Smooth muscle cell (in vitro differentiated cells): ENCODE measurements around the gene KMT2D. TPM values are rescaled to one million over a fixed set of nuclear protein-coding genes. Genes with fewer than 3 reads are reported as not detected.

ENCODE experiments used
- DNase-seq: peaks from one replicate; lab custom pipeline; 2025; ENCODE audit not compliant: unreplicated experiment; lab: John Stamatoyannopoulos, UW
- H2AFZ ChIP-seq: fragments of 200-600 bp; sonication (generic); 2 replicates; pipeline ENCODE4 v1.6.0; 2016; ENCODE audit warnings: antibody characterized with exemption, low read depth, mild to moderate bottlenecking
- H3F3A ChIP-seq: fragments of 200-600 bp; sonication (generic); 2 replicates; pipeline ENCODE4 v1.6.0; 2017; ENCODE audit warnings: antibody characterized with exemption, low read depth
- H3K27ac ChIP-seq: fragments of 200-600 bp; sonication (generic); 2 replicates; pipeline ENCODE4 v1.5.1; 2016; ENCODE audit warnings: low read depth, mild to moderate bottlenecking
- H3K27me3 ChIP-seq: fragments of 200-600 bp; sonication (generic); 2 replicates; pipeline ENCODE4 v1.6.1; 2016; ENCODE audit warnings: low read depth, mild to moderate bottlenecking
- H3K36me3 ChIP-seq: fragments of 200-600 bp; sonication (generic); 2 replicates; pipeline ENCODE4 v1.5.1; 2016; ENCODE audit warnings: low read depth
- H3K4me1 ChIP-seq: fragments of 200-600 bp; sonication (generic); 2 replicates; pipeline ENCODE4 v1.5.1; 2016; ENCODE audit warnings: low read depth
- H3K4me2 ChIP-seq: fragments of 200-600 bp; sonication (generic); 2 replicates; pipeline ENCODE4 v1.6.0; 2016; ENCODE audit warnings: mild to moderate bottlenecking
- H3K4me3 ChIP-seq: fragments of 200-600 bp; sonication (generic); 2 replicates; pipeline ENCODE4 v1.5.1; 2016; ENCODE audit warnings: mild to moderate bottlenecking
- H3K79me2 ChIP-seq: fragments of 200-600 bp; sonication (generic); 2 replicates; pipeline ENCODE4 v1.6.0; 2016; ENCODE audit warnings: low read depth, mild to moderate bottlenecking
- H3K9ac ChIP-seq: fragments of 200-600 bp; sonication (generic); 2 replicates; pipeline ENCODE4 v1.6.0; 2016; ENCODE audit warnings: low read depth
- H3K9me3 ChIP-seq: fragments of 200-600 bp; sonication (generic); replicated peaks from 2 replicates; pipeline ENCODE4 v1.5.1; 2016; ENCODE audit warnings: low read depth
- H4K20me1 ChIP-seq: fragments of 200-600 bp; sonication (generic); 2 replicates; pipeline ENCODE4 v1.6.0; 2016; ENCODE audit warnings: low read depth
- WGBS: methylation state at CpG from one replicate; pipeline ENCODE4 v1.1.7; 2016; ENCODE audit warnings: low lambda C conversion rate; 5-methylcytosine and 5-hydroxymethylcytosine counted together
- polyA plus RNA-seq: library from polyadenylated mRNA; unstranded; fragments of >200 nt; fragmentation: Nextera tagmentation; extraction: Ambion mirVana; gene quantifications from 2 replicates; pipeline ENCODE4 v1.2.1, GENCODE V29; 2016
- total RNA-seq: library from RNA; depleted of rRNA; stranded (reverse); fragments of >200 nt; gene quantifications from 2 replicates; pipeline ENCODE4 v1.2.3, GENCODE V29; 2014
- TF ChIP-seq, protein P1 (sequence below): fragments of 200-600 bp; sonication (generic); IDR thresholded peaks from 2 replicates; pipeline ENCODE4 v1.5.1; 2017; ENCODE audit warnings: borderline replicate concordance, mild to moderate bottlenecking, antibody characterized with exemption; ENCODE audit not compliant: insufficient read depth, poor library complexity, severe bottlenecking

KMT2D gene
- total and polyA plus RNA-seq, 2 experiments from 2014 or later, result 24.6 to 25.9 TPM

DNA sequence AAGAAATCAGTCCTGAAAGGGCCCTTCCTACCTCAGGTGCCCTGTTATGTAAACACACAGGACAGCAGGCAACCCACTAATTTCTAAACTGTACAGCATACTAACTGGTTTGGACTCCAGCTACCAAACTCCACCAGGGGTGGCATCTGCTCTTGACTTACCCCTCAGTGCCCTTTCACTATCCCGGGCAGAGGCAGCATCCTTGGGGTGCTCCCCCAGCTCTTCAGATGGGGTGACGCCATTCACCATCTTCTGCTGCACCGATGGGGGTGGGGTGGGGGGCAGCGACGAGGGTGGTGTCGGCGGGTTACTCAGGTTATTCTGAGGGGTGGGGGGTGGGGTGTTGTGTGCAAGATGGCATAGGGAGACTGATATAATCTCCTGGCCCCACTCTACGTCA is 30.5 kb downstream of the KMT2D start:
- H3K36me3 ChIP-seq, result peaks cover 8% of the 10 kb centered on the region

GRCh38 chr12:49028666-49029275 is 31.8 kb downstream of the KMT2D start:
- Histone ChIP-seq H3K27me3 (no peaks in the 10 kb centered on the region), H3K36me3 (peaks cover 5% of the 10 kb centered on the region), H3K4me2 (no peak overlapping the region), H4K20me1 (peaks cover 17% of the 10 kb centered on the region), H3K27ac (no peak overlapping the region), H3K4me1 (no peaks in the 10 kb centered on the region), H2AFZ (no peak overlapping the region), H3K9me3 (no peaks in the 10 kb centered on the region), H3K79me2 (no peaks in the 10 kb centered on the region), H3F3A (peaks cover 4% of the 10 kb centered on the region), H3K9ac (no peak overlapping the region), H3K4me3 (no peak overlapping the region)
- DNase-seq, result no peak
- TF ChIP-seq, protein P1, sequence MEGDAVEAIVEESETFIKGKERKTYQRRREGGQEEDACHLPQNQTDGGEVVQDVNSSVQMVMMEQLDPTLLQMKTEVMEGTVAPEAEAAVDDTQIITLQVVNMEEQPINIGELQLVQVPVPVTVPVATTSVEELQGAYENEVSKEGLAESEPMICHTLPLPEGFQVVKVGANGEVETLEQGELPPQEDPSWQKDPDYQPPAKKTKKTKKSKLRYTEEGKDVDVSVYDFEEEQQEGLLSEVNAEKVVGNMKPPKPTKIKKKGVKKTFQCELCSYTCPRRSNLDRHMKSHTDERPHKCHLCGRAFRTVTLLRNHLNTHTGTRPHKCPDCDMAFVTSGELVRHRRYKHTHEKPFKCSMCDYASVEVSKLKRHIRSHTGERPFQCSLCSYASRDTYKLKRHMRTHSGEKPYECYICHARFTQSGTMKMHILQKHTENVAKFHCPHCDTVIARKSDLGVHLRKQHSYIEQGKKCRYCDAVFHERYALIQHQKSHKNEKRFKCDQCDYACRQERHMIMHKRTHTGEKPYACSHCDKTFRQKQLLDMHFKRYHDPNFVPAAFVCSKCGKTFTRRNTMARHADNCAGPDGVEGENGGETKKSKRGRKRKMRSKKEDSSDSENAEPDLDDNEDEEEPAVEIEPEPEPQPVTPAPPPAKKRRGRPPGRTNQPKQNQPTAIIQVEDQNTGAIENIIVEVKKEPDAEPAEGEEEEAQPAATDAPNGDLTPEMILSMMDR, result no peak
- 96% methylated on average over 10 of the region's 10 CpGs for WGBS

More for the DNA sequence above, 30.5 kb downstream of the KMT2D start:
- TF ChIP-seq, protein P1, result no peak
- Histone ChIP-seq H3K79me2 (no peaks in the 10 kb centered on the region), H3K4me2 (no peak overlapping the region), H4K20me1 (peaks cover 18% of the 10 kb centered on the region), H3K4me3 (no peak overlapping the region), H3K4me1 (no peaks in the 10 kb centered on the region), H3K9me3 (no peaks in the 10 kb centered on the region), H3K9ac (no peak overlapping the region), H2AFZ (no peak overlapping the region), H3K27ac (no peak overlapping the region), H3K27me3 (no peaks in the 10 kb centered on the region), H3F3A (no peaks in the 10 kb centered on the region)
- 98% methylated on average over 8 of the region's 8 CpGs for WGBS
- DNase-seq, result no peak

- Histone ChIP-seq H2AFZ (no peak overlapping the region), H3K4me2 (no peak overlapping the region), H3K36me3 (no peaks in the 10 kb centered on the region), H3K27me3 (no peaks in the 10 kb centered on the region), H3K79me2 (no peaks in the 10 kb centered on the region), H3K4me3 (no peak overlapping the region), H3F3A (peaks cover 4% of the 10 kb centered on the region), H4K20me1 (peaks cover 12% of the 10 kb centered on the region), H3K27ac (no peak overlapping the region), H3K9me3 (no peaks in the 10 kb centered on the region), H3K4me1 (no peaks in the 10 kb centered on the region), H3K9ac (no peak overlapping the region)
- DNase-seq, result no peak
- WGBS, result 96% methylated on average over 9 of the region's 9 CpGs
- TF ChIP-seq, protein P1, result no peak
These were observed 32.6 kb downstream of the KMT2D start for GRCh38 chr12:49027846-49028555.
